ENCODE data around the gene REEP3.

- TF ChIP-seq POLR2AphosphoS5 (IDR thresholded peaks at IDR 0.05), result no peak
- TF ChIP-seq POLR2A (IDR thresholded peaks at IDR 0.05), result no peak
- no peak for TF ChIP-seq CTCF (IDR thresholded peaks at IDR 0.05)
- TF ChIP-seq EP300 (IDR thresholded peaks at IDR 0.05), result no peak
Observed at GRCh38 chr10:63477927-63478326, 43.3 kb upstream of the REEP3 start.
